Thoracic aorta endothelial cell (primary cell): ENCODE measurements around the gene PIGZ. TPM values are rescaled to one million over a fixed set of nuclear protein-coding genes. Genes with fewer than 3 reads are reported as not detected.

Experiments
- total RNA-seq: library from RNA; depleted of rRNA; stranded (reverse); fragments of >200 nt; gene quantifications from 2 replicates; pipeline ENCODE4 v1.2.3, GENCODE V29; 2012

Gene PIGZ, protein sequence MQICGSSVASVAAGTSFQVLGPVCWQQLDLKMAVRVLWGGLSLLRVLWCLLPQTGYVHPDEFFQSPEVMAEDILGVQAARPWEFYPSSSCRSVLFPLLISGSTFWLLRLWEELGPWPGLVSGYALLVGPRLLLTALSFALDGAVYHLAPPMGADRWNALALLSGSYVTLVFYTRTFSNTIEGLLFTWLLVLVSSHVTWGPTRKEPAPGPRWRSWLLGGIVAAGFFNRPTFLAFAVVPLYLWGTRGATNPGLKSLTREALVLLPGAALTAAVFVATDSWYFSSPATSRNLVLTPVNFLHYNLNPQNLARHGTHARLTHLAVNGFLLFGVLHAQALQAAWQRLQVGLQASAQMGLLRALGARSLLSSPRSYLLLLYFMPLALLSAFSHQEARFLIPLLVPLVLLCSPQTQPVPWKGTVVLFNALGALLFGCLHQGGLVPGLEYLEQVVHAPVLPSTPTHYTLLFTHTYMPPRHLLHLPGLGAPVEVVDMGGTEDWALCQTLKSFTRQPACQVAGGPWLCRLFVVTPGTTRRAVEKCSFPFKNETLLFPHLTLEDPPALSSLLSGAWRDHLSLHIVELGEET
- total RNA-seq: 3.4 and 3.7 TPM in 2 replicates

DNA sequence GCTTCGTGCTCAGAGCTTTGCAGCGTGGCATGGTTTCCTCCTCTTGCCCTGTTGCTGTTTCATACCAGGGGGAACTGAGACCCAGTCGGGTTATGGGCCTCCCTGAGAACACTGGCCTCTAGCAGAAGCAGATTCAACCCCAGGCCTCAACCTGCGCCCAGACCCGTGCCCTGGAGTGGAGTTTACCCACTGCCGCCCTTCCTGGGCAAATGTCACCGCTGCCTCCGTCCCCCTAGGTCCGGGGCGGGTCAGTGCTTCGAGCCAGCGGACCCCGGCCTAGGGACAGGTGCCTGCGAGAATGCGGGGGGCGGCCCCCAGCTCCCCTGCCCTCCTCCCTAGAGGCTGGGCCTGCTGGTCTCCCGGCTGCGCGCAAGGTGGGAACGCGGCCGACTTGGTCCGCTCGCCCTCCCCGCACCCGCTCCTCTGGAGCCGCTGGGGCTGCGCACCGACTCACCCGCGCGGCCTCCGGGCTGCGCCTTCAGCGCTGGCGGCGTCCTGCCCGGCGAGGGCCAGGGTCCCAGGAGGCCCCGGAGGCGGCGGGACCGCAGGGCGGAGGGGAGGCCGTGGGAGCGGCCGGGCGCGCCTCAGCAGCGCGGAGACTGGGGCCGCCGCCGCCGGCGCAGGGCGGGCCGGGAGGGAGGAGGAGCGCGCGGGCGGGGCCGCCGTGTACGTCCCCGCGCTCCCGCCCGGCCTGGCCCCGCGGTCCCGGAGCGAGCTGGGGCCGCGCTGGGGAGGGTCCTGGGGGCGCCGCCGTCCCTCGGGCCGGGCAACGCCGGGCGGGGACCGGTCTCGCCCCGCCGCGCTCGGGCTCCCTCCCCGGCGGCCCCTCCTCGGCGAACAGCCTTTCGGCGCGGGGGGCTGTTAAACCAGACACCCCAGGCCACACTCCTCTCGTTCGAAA is at the start of gene PIGZ:
Gene PIGZ, minus strand, starts transcription at position 601 of the 901 bp plus-strand sequence. CDS start 16,802 bp downstream, outside the sequence.

DNA sequence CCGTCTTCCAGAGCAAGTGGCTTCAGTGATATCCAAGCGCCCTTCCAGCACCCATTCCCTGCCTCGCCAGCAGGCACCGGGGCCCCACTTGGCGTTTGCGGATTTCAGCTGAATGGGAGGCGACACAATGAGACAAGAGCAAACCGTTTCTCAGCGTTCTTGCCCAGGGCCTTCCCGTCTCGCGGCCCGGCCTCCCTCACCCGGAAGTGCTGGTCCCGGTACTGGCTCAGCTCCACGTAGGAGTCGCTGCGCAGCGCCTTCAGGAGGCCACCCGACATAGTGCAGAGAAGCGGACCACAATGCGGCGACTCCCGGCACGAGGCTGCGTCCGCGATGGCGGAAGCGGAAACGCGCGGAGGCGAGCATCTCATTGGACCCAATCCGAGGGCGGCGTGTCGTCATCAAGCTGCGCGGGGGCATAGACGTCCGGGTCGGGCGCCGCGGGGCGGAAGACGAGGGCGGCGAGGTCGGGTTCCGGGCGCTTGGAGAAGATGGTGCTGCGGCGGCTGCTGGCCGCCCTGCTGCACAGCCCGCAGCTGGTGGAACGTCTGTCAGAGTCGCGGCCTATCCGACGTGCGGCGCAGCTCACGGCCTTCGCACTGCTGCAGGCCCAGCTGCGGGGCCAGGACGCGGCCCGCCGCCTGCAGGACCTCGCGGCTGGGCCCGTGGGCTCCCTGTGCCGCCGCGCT is 26.3 kb downstream of the PIGZ start, which contains the start of gene NCBP2:
Gene NCBP2, minus strand, starts transcription at position 303 of the 689 bp plus-strand sequence. Its CDS starts 25 bp downstream, at position 278.

Other genes with a start within 250 kb of the PIGZ start
- 84.0 and 98.1 TPM in 2 replicates for gene PAK2, start 229.0 kb downstream of the PIGZ start, total RNA-seq
- 54.3 and 55.3 TPM in 2 replicates for gene SENP5, start 100.9 kb downstream of the PIGZ start, total RNA-seq
- 64.3 and 65.4 TPM in 2 replicates for gene NCBP2, start 26.3 kb downstream of the PIGZ start, total RNA-seq
- 5.5 and 7.4 TPM in 2 replicates for gene MELTF, start 61.0 kb upstream of the PIGZ start, total RNA-seq